ENCODE results near the gene EDC4.

The EDC4 gene

DNA sequence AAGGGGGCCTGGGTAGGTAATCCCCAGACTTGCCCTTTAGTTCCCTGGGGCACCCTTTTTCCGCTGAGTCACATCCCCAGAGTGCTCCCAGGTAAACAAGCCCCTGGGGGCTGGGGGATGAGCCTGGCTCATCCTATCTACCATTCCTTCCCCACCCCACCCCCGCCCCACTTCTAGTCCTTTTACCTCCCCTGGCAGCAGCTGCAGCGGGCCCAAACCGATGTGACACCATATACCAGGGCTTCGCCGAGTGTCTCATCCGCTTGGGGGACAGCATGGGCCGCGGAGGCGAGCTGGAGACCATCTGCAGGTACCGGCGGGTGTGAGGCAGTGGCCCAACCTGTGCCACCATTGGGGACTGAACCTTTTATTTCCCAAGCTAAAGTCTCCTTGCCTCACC lies 12.7 kb downstream of the EDC4 start:
- TF ChIP-seq, protein P1, sequence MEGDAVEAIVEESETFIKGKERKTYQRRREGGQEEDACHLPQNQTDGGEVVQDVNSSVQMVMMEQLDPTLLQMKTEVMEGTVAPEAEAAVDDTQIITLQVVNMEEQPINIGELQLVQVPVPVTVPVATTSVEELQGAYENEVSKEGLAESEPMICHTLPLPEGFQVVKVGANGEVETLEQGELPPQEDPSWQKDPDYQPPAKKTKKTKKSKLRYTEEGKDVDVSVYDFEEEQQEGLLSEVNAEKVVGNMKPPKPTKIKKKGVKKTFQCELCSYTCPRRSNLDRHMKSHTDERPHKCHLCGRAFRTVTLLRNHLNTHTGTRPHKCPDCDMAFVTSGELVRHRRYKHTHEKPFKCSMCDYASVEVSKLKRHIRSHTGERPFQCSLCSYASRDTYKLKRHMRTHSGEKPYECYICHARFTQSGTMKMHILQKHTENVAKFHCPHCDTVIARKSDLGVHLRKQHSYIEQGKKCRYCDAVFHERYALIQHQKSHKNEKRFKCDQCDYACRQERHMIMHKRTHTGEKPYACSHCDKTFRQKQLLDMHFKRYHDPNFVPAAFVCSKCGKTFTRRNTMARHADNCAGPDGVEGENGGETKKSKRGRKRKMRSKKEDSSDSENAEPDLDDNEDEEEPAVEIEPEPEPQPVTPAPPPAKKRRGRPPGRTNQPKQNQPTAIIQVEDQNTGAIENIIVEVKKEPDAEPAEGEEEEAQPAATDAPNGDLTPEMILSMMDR (IDR thresholded peaks at IDR 0.05), result no peak
- Histone ChIP-seq H3K9ac (no peak overlapping the region), H3K4me3 (ENCODE audit: low read depth, low read length) (no peak overlapping the region), H3K9me3 (ENCODE audit: control insufficient read depth, low read length) (no peaks in the 10 kb centered on the region), H3K36me3 (ENCODE audit: control insufficient read depth, insufficient read depth, low read length) (no peaks in the 10 kb centered on the region), H3K79me2 (no peaks in the 10 kb centered on the region), H3K4me2 (ENCODE audit: low read length) (no peak overlapping the region), H2AFZ (no peak overlapping the region), H3K4me1 (no peaks in the 10 kb centered on the region), H3K27me3 (ENCODE audit: control insufficient read depth, insufficient read depth, low read length) (no peaks in the 10 kb centered on the region), H3K27ac (no peak overlapping the region)

DNA sequence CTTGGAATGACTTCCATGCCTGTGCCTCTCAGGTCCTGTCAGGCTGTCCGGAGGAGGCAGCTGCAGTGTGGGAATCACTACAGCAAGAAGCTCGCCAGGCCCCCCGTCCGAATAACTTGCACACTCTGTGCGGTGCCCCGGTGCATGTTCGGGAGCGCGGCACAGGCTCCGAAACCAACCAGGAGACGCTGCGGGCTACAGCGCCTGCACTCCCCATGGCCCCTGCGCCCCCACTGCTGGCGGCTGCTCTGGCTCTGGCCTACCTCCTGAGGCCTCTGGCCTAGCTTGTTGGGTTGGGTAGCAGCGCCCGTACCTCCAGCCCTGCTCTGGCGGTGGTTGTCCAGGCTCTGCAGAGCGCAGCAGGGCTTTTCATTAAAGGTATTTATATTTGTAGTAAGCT lies 13.1 kb downstream of the EDC4 start:
- Histone ChIP-seq H3K36me3 (ENCODE audit: control insufficient read depth, insufficient read depth, low read length) (no peaks in the 10 kb centered on the region), H3K4me3 (ENCODE audit: low read depth, low read length) (no peak overlapping the region), H3K9ac (no peak overlapping the region), H3K27me3 (ENCODE audit: control insufficient read depth, insufficient read depth, low read length) (no peaks in the 10 kb centered on the region), H2AFZ (no peak overlapping the region), H3K9me3 (ENCODE audit: control insufficient read depth, low read length) (no peaks in the 10 kb centered on the region), H3K27ac (no peak overlapping the region), H3K79me2 (no peaks in the 10 kb centered on the region), H3K4me1 (no peaks in the 10 kb centered on the region), H3K4me2 (ENCODE audit: low read length) (no peak overlapping the region)
- TF ChIP-seq, protein P1 (IDR thresholded peaks at IDR 0.05), result no peak

DNA sequence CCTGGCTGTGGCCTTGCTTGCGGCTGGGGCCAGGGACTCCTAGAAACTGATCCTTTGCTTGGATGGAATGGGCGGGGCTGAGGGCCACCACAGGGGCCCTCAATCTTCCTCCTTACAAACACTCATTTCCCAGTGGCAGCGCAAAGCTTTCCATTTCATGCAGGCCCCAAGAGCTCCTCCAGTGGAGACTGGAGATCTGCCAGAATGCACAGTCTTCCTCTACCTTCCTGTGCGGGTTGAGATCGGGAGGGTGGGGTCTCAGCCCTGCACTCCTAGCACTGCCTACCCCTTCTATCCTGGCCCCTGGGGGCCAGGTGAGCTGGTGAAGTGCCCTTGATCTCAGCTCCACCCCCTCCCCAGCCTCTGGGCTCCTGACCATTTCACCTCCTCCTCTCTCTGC lies 13.5 kb downstream of the EDC4 start:
- Histone ChIP-seq H3K4me2 (ENCODE audit: low read length) (no peak overlapping the region), H3K36me3 (ENCODE audit: control insufficient read depth, insufficient read depth, low read length) (no peaks in the 10 kb centered on the region), H3K4me1 (no peaks in the 10 kb centered on the region), H3K9me3 (ENCODE audit: control insufficient read depth, low read length) (no peaks in the 10 kb centered on the region), H3K27ac (no peak overlapping the region), H3K4me3 (ENCODE audit: low read depth, low read length) (no peak overlapping the region), H3K27me3 (ENCODE audit: control insufficient read depth, insufficient read depth, low read length) (no peaks in the 10 kb centered on the region), H2AFZ (no peak overlapping the region), H3K79me2 (no peaks in the 10 kb centered on the region), H3K9ac (no peak overlapping the region)
- TF ChIP-seq, protein P1 (IDR thresholded peaks at IDR 0.05), result no peak

DNA sequence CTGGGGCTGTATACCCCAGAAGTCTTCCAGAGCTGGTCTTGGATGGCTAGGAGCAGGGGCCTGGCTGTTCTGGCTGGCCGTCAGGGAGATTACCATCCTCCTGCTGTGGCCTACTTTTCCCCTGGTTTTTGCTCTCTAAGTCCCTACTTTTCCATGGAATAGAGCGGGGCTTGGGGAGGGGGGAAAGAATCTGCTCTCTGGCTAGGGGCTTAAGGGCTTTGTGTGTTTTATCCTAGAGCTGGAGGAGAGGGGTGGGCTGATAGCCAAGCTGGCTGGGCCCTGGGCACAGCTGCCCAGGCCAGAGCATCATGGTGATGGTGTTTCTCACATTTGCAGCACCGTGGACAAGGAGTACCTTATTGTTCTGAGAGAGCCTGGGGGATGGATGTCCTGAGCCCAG lies 15.5 kb downstream of the EDC4 start:
- H3K9me3 ChIP-seq (ENCODE audit: control insufficient read depth, low read length), result no peaks in the 10 kb centered on the region
- H3K79me2 ChIP-seq, result no peaks in the 10 kb centered on the region
- TF ChIP-seq, protein P1 (IDR thresholded peaks at IDR 0.05), result no peak
- no peak overlapping the region for H3K4me2 ChIP-seq (ENCODE audit: low read length)
- no peaks in the 10 kb centered on the region for H3K4me1 ChIP-seq
- H3K27me3 ChIP-seq (ENCODE audit: control insufficient read depth, insufficient read depth, low read length), result no peaks in the 10 kb centered on the region
- H3K9ac ChIP-seq, result no peak overlapping the region
- H3K27ac ChIP-seq, result no peak overlapping the region
- no peaks in the 10 kb centered on the region for H3K36me3 ChIP-seq (ENCODE audit: control insufficient read depth, insufficient read depth, low read length)
- no peak overlapping the region for H3K4me3 ChIP-seq (ENCODE audit: low read depth, low read length)
- no peak overlapping the region for H2AFZ ChIP-seq

DNA sequence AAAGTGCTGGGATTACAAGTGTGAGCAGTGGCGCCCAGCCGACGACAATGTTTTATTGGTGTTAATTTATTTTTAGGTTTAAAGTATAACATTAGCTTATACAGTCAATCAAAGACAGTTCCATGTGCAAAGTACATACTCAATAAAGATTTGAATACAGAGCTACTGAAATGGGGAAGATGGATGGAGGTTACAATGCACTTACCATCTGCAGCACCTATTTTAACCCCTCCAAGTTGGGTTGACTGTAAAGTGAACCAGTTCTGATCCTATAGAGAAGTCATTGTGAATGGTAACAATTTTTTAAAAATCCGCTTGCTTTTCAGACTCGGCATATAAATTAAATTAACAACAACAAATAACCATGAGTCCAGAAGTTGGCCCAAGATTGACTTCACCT lies 19.5 kb downstream of the EDC4 start:
- H3K27me3 ChIP-seq (ENCODE audit: control insufficient read depth, insufficient read depth, low read length), result no peaks in the 10 kb centered on the region
- no peak overlapping the region for H3K9ac ChIP-seq
- H3K4me1 ChIP-seq, result peaks cover 9% of the 10 kb centered on the region
- no peaks in the 10 kb centered on the region for H3K9me3 ChIP-seq (ENCODE audit: control insufficient read depth, low read length)
- peaks cover 31% of the 10 kb centered on the region for H3K79me2 ChIP-seq
- H3K27ac ChIP-seq, result peak overlapping the region; percentile 46
- TF ChIP-seq, protein P1 (IDR thresholded peaks at IDR 0.05), result no peak
- H3K4me2 ChIP-seq (ENCODE audit: low read length), result peak overlapping the region; percentile 91
- no peaks in the 10 kb centered on the region for H3K36me3 ChIP-seq (ENCODE audit: control insufficient read depth, insufficient read depth, low read length)
- H3K4me3 ChIP-seq (ENCODE audit: low read depth, low read length), result peak overlapping the region; percentile 80
- H2AFZ ChIP-seq, result peak overlapping the region; percentile 84
